K562 (cell line): ENCODE measurements around the gene ITPR2. TPM values are rescaled to one million over a fixed set of nuclear protein-coding genes. Genes with fewer than 3 reads are reported as not detected.
A peak's percentile ranks its signal among the peaks of the same experiment; 100 is the strongest.

Experiments used
- ARID2 ChIP-seq: fragments of 450-650 bp; IDR thresholded peaks from 2 replicates; pipeline ENCODE4 v1.6.1; 2017; ENCODE audit warnings: antibody characterized with exemption, mild to moderate bottlenecking
- DNMT1 ChIP-seq: fragments of 450-650 bp; IDR thresholded peaks from 2 replicates; pipeline ENCODE4 v1.6.1; 2016; ENCODE audit warnings: antibody characterized with exemption, mild to moderate bottlenecking
- FIP1L1 ChIP-seq: fragments of 200-400 bp; formaldehyde crosslinking; IDR thresholded peaks from 2 replicates; pipeline ENCODE4 v1.6.1; 2018; ENCODE audit warnings: mild to moderate bottlenecking, low read depth, low read length; ENCODE audit not compliant: poor library complexity, severe bottlenecking
- L3MBTL2 ChIP-seq: fragments of 450-650 bp; IDR thresholded peaks from 2 replicates; pipeline ENCODE4 v1.6.1; 2016; ENCODE audit warnings: mild to moderate bottlenecking, moderate library complexity
- MCM7 ChIP-seq, 2 experiments: fragments of 450-650 bp; IDR thresholded peaks; 2 replicates each; pipeline ENCODE4 v1.6.1; 2016 to 2018
- NCOA6 ChIP-seq: fragments of 450-650 bp; IDR thresholded peaks from 2 replicates; pipeline ENCODE4 v1.6.1; 2017; ENCODE audit warnings: mild to moderate bottlenecking
- NFATC3 ChIP-seq: fragments of 450-650 bp; IDR thresholded peaks from 2 replicates; pipeline ENCODE4 v1.6.1; 2017; ENCODE audit warnings: mild to moderate bottlenecking
- NUFIP1 ChIP-seq: fragments of 450-650 bp; IDR thresholded peaks from 2 replicates; pipeline ENCODE4 v1.6.1; 2018; ENCODE audit not compliant: partially characterized antibody
- POLR2A ChIP-seq: fragments of 450-650 bp; conservative IDR thresholded peaks from 2 replicates; pipeline ENCODE4 v1.6.1; 2016
- RB1 ChIP-seq: fragments of 450-650 bp; IDR thresholded peaks from 2 replicates; pipeline ENCODE4 v1.6.1; 2017; ENCODE audit warnings: low read depth, mild to moderate bottlenecking
- RCOR1 ChIP-seq, 2 experiments: IDR thresholded peaks; 2 replicates each; pipeline ENCODE4 v1.6.1; 2012; ENCODE audit warnings: low read depth in 2 of 2, low read length in 2 of 2, borderline replicate concordance in 1 of 2, improper control_type of control experiment in 1 of 2
- SIN3A ChIP-seq, 2 experiments: fragments of 150-350 bp in 1 of 2; IDR thresholded peaks; 2 replicates each; pipeline ENCODE4 v1.6.1; 2011 to 2016; ENCODE audit warnings: borderline replicate concordance in 2 of 2, low read depth in 2 of 2, low read length in 2 of 2, mild to moderate bottlenecking in 2 of 2, moderate library complexity in 2 of 2; ENCODE audit not compliant: control insufficient read depth in 1 of 2
- TBP ChIP-seq: optimal IDR thresholded peaks from 2 replicates; pipeline ENCODE3; 2011; ENCODE audit warnings: low read depth, low read length, improper control_type of control experiment
- YY1 ChIP-seq, 3 experiments: IDR thresholded peaks; 2 replicates each; pipeline ENCODE4 v1.6.1; 2011; ENCODE audit warnings: low read length in 2 of 3, mild to moderate bottlenecking in 2 of 3, moderate library complexity in 2 of 3, borderline replicate concordance in 1 of 3, control low read depth in 1 of 3, low read depth in 1 of 3; ENCODE audit not compliant: insufficient read depth in 3 of 3, insufficient replicate concordance in 2 of 3, control insufficient read depth in 1 of 3, insufficient read length in 1 of 3; ENCODE audit errors: extremely low read depth in 1 of 3
- ZBED1 ChIP-seq: IDR thresholded peaks from 2 replicates; pipeline ENCODE4 v1.6.1; 2014
- ZNF253 ChIP-seq: fragments of 250-450 bp; sonication (Bioruptor Pico); conservative IDR thresholded peaks from 2 replicates; pipeline ENCODE4 v1.6.1; 2021; ENCODE audit warnings: mild to moderate bottlenecking
- ZNF280A ChIP-seq: fragments of 450-650 bp; IDR thresholded peaks from 2 replicates; pipeline ENCODE4 v1.6.1; 2018; ENCODE audit warnings: mild to moderate bottlenecking, low read depth; ENCODE audit not compliant: partially characterized antibody
- ZNF431 ChIP-seq: sonication (generic); formaldehyde crosslinking; IDR thresholded peaks from 2 replicates; pipeline ENCODE4 v1.8.0; 2022; ENCODE audit warnings: mild to moderate bottlenecking, missing genetic modification reagents
- ZNF668 ChIP-seq: fragments of 250-450 bp; sonication (Bioruptor Pico); IDR thresholded peaks from 2 replicates; pipeline ENCODE4 v1.8.0; 2022; ENCODE audit warnings: mild to moderate bottlenecking, inconsistent platforms
- ZNF717 ChIP-seq: fragments of 250-450 bp; sonication (Bioruptor Pico); IDR thresholded peaks from 2 replicates; pipeline ENCODE4 v1.5.0; 2021
- ZNF79 ChIP-seq: fragments of 250-450 bp; sonication (Bioruptor Pico); IDR thresholded peaks from 2 replicates; pipeline ENCODE4 v1.4.0; 2020; ENCODE audit warnings: low read depth, mild to moderate bottlenecking, moderate library complexity
- polyA plus RNA-seq, 8 experiments: library from polyadenylated mRNA; depleted of rRNA in 4 of 8; stranded (reverse) in 5 of 8; unstranded in 3 of 8; fragments of >200 nt; fragmentation: Nextera tagmentation in 2 of 8; fragmentation: Illumina TruSeq in 1 of 8; extraction: Ambion mirVana in 2 of 8; extraction: Trizol in 1 of 8; gene quantifications; 2 replicates each; pipeline versions ENCODE4 v1.2.1 to v1.2.3, GENCODE V29; 2011 to 2014; ENCODE audit warnings: inconsistent platforms in 1 of 8, missing spikeins in 1 of 8
- total RNA-seq, 7 experiments: library from RNA; depleted of rRNA in 6 of 7; stranded (reverse); fragments of >200 nt in 6 of 7; fragmentation: Illumina TruSeq in 2 of 7; extraction: Trizol in 2 of 7; gene quantifications; 2 replicates each; pipeline versions ENCODE4 v1.2.1 to v1.2.3, GENCODE V29; 2011 to 2021; ENCODE audit warnings: low replicate concordance in 1 of 7
- TF ChIP-seq, protein P1 (sequence below): sonication (generic); formaldehyde crosslinking; IDR thresholded peaks from 2 replicates; pipeline ENCODE4 v1.8.0; 2023; ENCODE audit warnings: missing genetic modification reagents, mild to moderate bottlenecking, borderline replicate concordance
- TF ChIP-seq, protein P2 (sequence below): fragments of 450-650 bp; formaldehyde crosslinking; IDR thresholded peaks from 2 replicates; pipeline ENCODE4 v1.4.0; 2022; ENCODE audit warnings: missing genetic modification characterization

The ITPR2 gene
- total and polyA plus RNA-seq, 9 of the 15 experiments (the other 6 are each of a cell fraction or from before 2014, with no cell fraction given): 0.21 to 3.3 (median 0.95) TPM

DNA sequence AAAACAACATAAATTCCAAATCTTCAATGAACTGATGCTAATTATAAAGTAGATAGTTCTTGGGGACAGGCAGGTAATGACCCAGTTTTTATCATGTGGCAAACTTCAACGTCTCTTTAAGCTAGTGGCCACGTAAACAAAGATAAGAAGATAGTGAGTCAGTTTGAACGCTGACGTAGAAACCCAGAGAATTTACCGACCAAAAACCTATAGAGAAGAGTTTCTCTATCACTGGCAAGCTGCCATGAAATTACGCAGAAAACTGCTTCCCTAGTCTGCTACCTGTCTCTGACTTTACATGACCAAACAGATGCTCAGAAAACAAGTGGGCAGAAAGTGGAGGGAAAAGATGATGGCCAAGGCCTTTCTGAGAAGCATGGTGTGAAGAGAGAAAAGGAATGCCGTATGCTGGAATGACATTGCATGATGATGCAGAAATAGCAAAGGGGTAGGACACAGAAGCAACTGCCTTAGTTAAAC is 136.3 kb downstream of the ITPR2 start (continued):
- TF ChIP-seq SIN3A (IDR thresholded peaks at IDR 0.05; ENCODE audit: borderline replicate concordance in 2 of 2, control insufficient read depth in 1 of 2, low read depth in 2 of 2, low read length in 2 of 2) (no peak), POLR2A (no peak), MCM7 (IDR thresholded peaks at IDR 0.05) (no peak), ZNF717 (no peak), ZNF668 (CRISPR knock-in tag) (no peak), RB1 (no peak), YY1 (IDR thresholded peaks at IDR 0.05; ENCODE audit: borderline replicate concordance in 1 of 3, control insufficient read depth in 1 of 3, extremely low read depth in 1 of 3, insufficient read depth in 3 of 3, insufficient read length in 1 of 3, insufficient replicate concordance in 2 of 3, low read depth in 1 of 3, low read length in 2 of 3) (no peak), RCOR1 (IDR thresholded peaks at IDR 0.05; ENCODE audit: borderline replicate concordance in 1 of 2, low read depth in 2 of 2, low read length in 2 of 2) (peak in 1 of 2 experiments; percentile 52; a peak in 2 of 4 replicates), ZNF280A (no peak), FIP1L1 (no peak), NCOA6 (no peak), ARID2 (no peak), DNMT1 (no peak), TBP (no peak), NFATC3 (no peak), ZNF253 (CRISPR knock-in tag) (no peak), ZNF79 (no peak; the same call in 1 of the 2 replicates), NUFIP1 (no peak), L3MBTL2 (peak; percentile 96), ZBED1 (no peak), ZNF431 (CRISPR knock-in tag) (no peak)
- TF ChIP-seq, protein P1, sequence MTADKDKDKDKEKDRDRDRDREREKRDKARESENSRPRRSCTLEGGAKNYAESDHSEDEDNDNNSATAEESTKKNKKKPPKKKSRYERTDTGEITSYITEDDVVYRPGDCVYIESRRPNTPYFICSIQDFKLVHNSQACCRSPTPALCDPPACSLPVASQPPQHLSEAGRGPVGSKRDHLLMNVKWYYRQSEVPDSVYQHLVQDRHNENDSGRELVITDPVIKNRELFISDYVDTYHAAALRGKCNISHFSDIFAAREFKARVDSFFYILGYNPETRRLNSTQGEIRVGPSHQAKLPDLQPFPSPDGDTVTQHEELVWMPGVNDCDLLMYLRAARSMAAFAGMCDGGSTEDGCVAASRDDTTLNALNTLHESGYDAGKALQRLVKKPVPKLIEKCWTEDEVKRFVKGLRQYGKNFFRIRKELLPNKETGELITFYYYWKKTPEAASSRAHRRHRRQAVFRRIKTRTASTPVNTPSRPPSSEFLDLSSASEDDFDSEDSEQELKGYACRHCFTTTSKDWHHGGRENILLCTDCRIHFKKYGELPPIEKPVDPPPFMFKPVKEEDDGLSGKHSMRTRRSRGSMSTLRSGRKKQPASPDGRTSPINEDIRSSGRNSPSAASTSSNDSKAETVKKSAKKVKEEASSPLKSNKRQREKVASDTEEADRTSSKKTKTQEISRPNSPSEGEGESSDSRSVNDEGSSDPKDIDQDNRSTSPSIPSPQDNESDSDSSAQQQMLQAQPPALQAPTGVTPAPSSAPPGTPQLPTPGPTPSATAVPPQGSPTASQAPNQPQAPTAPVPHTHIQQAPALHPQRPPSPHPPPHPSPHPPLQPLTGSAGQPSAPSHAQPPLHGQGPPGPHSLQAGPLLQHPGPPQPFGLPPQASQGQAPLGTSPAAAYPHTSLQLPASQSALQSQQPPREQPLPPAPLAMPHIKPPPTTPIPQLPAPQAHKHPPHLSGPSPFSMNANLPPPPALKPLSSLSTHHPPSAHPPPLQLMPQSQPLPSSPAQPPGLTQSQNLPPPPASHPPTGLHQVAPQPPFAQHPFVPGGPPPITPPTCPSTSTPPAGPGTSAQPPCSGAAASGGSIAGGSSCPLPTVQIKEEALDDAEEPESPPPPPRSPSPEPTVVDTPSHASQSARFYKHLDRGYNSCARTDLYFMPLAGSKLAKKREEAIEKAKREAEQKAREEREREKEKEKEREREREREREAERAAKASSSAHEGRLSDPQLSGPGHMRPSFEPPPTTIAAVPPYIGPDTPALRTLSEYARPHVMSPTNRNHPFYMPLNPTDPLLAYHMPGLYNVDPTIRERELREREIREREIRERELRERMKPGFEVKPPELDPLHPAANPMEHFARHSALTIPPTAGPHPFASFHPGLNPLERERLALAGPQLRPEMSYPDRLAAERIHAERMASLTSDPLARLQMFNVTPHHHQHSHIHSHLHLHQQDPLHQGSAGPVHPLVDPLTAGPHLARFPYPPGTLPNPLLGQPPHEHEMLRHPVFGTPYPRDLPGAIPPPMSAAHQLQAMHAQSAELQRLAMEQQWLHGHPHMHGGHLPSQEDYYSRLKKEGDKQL (CRISPR knock-in tag): no peak
- TF ChIP-seq, protein P2, sequence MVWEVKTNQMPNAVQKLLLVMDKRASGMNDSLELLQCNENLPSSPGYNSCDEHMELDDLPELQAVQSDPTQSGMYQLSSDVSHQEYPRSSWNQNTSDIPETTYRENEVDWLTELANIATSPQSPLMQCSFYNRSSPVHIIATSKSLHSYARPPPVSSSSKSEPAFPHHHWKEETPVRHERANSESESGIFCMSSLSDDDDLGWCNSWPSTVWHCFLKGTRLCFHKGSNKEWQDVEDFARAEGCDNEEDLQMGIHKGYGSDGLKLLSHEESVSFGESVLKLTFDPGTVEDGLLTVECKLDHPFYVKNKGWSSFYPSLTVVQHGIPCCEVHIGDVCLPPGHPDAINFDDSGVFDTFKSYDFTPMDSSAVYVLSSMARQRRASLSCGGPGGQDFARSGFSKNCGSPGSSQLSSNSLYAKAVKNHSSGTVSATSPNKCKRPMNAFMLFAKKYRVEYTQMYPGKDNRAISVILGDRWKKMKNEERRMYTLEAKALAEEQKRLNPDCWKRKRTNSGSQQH (CRISPR knock-in tag): 0 out of 2 replicates have a peak, but pooled peaks have one; percentile 16
